NCI-H2107 treated with DMSO at 0.1 percent for 48 hours (cell line): ENCODE measurements around the gene IFT25.
"Not testable (repeated sequence)": the region's sequence is repeated elsewhere in the genome, so short reads cannot be mapped to it uniquely, and the experiment has no call there.

Experiments
- DNase-seq: peaks from one replicate; lab custom pipeline; 2025; ENCODE audit not compliant: unreplicated experiment; lab: John Stamatoyannopoulos, UW

Gene IFT25

DNA sequence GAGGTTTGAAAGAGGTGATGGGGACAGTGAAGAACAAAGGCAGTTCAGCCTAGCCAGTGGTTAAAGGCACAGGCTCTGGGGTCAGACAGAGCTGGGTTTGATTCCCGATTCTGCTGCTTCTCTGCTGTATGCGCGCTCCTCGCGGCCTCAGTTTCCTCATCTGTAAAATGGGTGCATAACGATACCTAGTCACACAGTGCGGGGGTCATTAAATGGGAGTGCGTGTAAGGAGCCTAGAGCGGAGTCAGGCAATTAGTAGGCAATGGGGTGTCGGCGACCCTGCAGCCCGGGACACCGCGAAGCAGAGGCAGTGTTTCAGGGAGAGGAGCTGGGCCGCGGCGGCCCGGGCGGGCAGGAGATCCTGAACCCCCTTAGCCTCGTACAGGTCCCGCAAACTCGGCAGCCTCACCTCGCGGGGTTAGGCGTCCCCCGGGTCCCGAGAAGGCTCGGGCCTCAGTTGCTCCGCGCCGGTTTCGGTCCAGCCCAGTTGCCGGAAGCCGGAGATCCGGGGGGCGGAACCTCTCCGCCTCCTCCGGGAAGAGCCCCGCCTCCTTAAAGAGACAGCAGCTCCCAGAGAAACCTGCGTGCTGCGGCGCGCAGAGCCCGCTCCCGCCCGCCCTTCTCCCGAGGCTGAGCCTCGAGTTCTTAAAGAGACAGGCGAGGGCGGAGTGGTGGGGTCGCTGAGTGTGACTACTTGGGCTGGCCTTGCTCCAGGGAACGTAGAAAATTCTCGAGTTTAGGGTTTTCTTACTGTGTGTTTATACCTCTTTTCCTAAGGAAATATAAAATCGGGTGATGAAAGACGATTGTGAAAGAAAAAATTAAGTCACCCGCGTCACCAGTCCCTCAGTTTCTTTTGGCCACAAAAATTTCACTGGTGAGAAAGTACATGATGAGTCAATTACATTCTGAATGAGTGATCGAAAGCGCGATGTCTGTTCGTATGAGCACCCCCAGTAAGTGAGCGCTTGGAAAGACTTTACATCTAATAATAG lies 55.9 kb downstream of the IFT25 start, which contains the start of gene YIPF1:
Gene YIPF1, minus strand, starts transcription at position 494 of the 995 bp plus-strand sequence. CDS start 860 bp downstream, outside the sequence.
- peak; percentile 75 for DNase-seq

DNA sequence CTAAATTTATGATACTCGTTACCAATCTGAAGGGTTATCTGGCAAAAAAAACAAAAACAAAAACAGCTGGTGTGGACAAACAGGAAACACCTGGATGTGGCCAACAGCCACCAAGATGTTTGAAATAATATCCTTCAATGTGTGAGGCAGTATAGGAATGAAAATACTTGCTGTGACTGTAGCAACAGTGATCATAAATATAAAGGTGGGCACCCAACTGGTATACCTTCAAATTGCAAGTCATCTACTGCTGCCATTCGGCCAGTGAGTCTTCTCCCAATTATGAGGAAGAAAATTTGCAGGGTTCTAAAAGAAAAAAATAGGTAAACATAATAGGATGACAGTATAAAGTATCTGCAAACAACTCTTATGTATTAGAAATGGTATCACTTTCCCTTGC lies 56.8 kb downstream of the IFT25 start:
- DNase-seq = no peak

DNA sequence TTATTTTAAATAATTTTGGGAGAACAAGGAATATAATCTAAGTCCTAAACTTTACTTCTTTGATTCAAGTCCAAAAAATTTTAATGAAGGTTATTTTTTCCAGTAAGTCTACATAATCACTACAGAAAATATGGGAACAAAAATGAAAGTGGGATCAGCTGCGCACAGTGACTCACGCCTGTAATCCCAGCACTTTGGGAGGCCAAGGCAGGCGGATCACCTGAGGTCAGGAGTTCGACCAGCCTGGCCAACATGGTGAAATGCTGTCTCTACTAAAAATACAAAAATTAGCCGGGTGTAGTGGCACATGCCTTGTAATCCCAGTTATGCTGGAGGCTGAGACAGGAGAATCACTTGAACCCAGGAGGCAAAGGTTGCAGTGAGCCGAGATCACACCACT lies 61.9 kb downstream of the IFT25 start:
- not testable (repeated sequence) for DNase-seq

DNA sequence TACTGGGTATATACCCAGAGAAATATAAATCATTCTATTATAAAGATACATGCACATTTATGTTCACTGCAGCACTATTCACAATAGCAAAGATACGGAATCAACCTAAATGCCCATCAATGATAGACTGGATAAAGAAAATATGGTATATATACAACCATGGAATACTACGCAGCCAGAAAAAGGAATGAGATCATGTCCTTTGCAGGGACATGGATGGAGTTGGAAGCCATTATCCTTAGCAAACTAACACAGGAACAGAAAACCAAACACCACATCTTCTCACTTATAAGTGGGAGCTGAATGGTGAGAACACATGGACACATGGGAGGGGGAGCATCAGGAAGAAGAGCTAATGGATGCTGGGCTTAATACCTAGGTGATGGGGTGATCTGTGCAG lies 63.6 kb downstream of the IFT25 start:
- DNase-seq = not testable (repeated sequence)

DNA sequence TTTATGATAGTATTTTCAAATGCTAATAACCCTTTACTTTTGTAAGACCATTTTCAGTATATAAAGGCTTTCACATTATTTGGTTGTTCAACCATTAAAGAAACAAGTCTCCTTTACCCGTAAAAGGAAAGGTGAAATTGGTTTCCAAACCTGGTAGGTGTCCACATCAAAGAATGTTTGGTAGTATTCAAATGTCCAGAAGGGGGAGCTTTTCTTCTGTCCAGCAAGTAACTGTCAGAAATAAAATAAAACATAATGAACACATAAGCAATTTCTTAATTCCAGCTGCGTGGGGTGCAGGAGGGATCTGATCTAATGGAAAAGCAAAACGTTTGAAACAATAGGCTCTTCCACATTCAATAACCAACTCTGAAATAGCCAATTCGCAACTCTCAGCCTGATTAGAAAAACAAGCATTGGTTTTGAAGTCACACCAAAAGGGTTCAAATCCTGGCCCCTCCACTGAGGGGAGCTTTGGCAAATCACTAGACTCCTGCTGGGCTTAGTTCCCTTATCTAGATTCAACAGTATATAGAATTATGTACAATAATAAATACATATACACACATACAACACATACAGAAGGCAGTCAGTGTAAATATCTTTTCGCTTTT lies 66.9 kb downstream of the IFT25 start:
- peak; percentile 50 for DNase-seq

DNA sequence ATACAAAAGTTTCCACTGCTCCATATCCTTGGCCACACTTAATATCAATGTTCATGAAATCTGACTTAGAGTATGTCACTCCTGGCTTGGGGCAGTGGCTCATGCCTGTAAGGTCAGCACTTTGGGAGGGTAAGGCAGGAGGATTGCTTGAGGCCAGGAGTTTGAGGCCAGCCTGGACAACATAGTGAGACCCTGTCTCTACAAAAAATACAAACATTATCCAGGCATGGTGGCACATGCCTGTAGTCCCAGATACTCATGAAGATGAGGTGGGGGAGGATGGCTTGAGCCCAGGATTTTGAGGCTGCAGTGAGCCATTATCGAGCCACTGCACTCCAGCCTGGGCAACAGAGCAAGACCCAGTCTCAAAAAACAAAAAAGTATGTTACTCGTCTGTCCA lies 70.3 kb downstream of the IFT25 start:
- DNase-seq = not testable (repeated sequence)

DNA sequence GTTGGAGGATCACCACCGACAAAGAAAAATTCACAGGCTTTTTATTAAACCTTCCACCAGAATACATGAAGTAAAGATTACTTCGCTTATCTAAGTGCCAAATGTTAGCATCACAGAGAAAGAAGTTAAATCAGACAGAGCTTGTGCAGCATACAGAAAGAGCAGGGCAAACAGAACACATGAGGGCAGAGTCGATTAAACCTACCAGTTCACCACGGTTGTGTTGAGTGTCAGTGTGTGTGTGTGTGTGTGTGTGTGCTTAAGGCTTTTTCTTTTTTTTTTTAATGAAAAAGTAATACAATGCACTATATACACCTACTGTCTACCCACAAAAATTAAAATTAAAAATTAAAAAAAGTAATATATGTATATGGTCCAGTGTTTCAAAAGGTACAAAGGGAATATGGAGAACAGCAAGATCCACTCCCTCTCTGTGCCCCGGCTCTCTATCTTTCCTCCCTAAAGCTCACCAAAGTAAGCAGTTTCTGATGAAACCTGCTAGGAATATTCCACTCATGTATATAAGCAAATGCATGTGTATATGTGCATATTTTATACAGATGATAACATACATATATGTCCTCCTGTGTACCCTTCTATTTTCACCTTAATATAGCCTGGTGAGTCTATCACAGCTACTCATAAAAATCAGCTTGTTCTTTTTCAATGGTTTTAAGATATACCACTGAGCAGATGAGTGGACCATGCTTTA lies 73.6 kb downstream of the IFT25 start:
- DNase-seq = no peak
